ENCODE results near the gene ZNF462. TPM values are rescaled to one million over a fixed set of nuclear protein-coding genes. Genes with fewer than 3 reads are reported as not detected.

The ZNF462 gene
- total RNA-seq, 1 donor from 2014 or later: 2.2 TPM

- DNase-seq (ENCODE audit: low spot score): no peak
- no peak for ATAC-seq
Observed at GRCh38 chr9:107049803-107050184, 186.8 kb downstream of the ZNF462 start.

GRCh38 chr9:107051392-107051791 lies 188.4 kb downstream of the ZNF462 start:
- ATAC-seq: no peak
- DNase-seq (ENCODE audit: low spot score): no peak

- ATAC-seq (no peak), DNase-seq (ENCODE audit: low spot score) (no peak)
Observed at GRCh38 chr9:107054146-107054545, 191.2 kb downstream of the ZNF462 start.

- DNase-seq (ENCODE audit: low spot score): no peak
- ATAC-seq: no peak
Observed at GRCh38 chr9:107059220-107059619, 196.3 kb downstream of the ZNF462 start.

GRCh38 chr9:107060062-107060461 lies 197.1 kb downstream of the ZNF462 start:
- no peak for ATAC-seq
- DNase-seq (ENCODE audit: low spot score): no peak

All from left lobe of liver (tissue), 2 donors.